K562 (cell line): ENCODE measurements around the gene FCGBP. TPM values are rescaled to one million over a fixed set of nuclear protein-coding genes. Genes with fewer than 3 reads are reported as not detected.
A peak's percentile ranks its signal among the peaks of the same experiment; 100 is the strongest.
"Not testable (repeated sequence)": the region's sequence is repeated elsewhere in the genome, so short reads cannot be mapped to it uniquely, and the experiment has no call there.

ENCODE experiments used
- ATAC-seq: fragments of 200-7000 bp; cut with Tn5 transposase; 3 replicates; pipeline ENCODE4 v1.9.1; 2020; ENCODE audit warnings: moderate library complexity
- BruUV-seq: library from RNA; stranded (reverse); fragments of 400-500 nt; replicated peaks from 2 replicates; lab custom pipeline; 2021; lab: Mats Ljungman, UMichigan
- CTCF ChIA-PET: fragments of 300-600 bp; formaldehyde crosslinking; extraction: SDS; loops from one replicate; lab custom pipeline; 2021; ENCODE audit warnings: low intra/inter-chr PET ratio; lab: Yijun Ruan, JAX
- POLR2A ChIA-PET: fragments of 300-600, 350-650 bp; sonication (Branson Sonifier 250); formaldehyde crosslinking; extraction: SDS; loops from one replicate; lab custom pipeline; 2021; ENCODE audit warnings: antibody characterized with exemption, inconsistent platforms; lab: Yijun Ruan, JAX
- DNase-seq, 4 experiments: peaks; one replicate each; pipeline versions ENCODE4 v3.0.0 to v3.0.0-alpha.2; 2011 to 2018; ENCODE audit warnings: low spot score in 3 of 4, mixed read lengths in 3 of 4; ENCODE audit errors: extremely low read depth in 1 of 4
- FAIRE-seq: peaks from 2 replicates; lab custom pipeline; 2011; peaks lifted over from hg19 to GRCh38; lab: Jason Lieb, UNC
- H2AFZ ChIP-seq: 2 replicates; pipeline ENCODE4 v1.6.0; 2011; ENCODE audit warnings: low read depth, low read length, control low read depth, inconsistent platforms
- H3K27ac ChIP-seq: fragments of 200-600 bp; 3 replicates; pipeline ENCODE4 v1.8.0; 2011; ENCODE audit warnings: low read depth, mild to moderate bottlenecking, control low read depth, inconsistent platforms, low read length, moderate library complexity, mixed read lengths; ENCODE audit errors: extremely low read depth
- H3K27me3 ChIP-seq, 2 experiments: fragments of 300-600 bp in 1 of 2; 2 replicates in 1 of 2; 3 replicates in 1 of 2; pipeline versions ENCODE4 v1.6.0 to v1.8.0; 2011; ENCODE audit warnings: inconsistent platforms in 2 of 2, low read length in 2 of 2, mild to moderate bottlenecking in 1 of 2, mixed read lengths in 1 of 2, moderate library complexity in 1 of 2; ENCODE audit not compliant: control insufficient read depth in 2 of 2, insufficient read depth in 2 of 2
- H3K36me3 ChIP-seq: fragments of 300-600 bp; 3 replicates; pipeline ENCODE4 v1.8.0; 2011; ENCODE audit warnings: mild to moderate bottlenecking, low read length, inconsistent platforms; ENCODE audit not compliant: control insufficient read depth, insufficient read depth
- H3K4me1 ChIP-seq, 2 experiments: fragments of 200-600 bp in 1 of 2; replicated peaks in 1 of 2; 2 replicates in 1 of 2; 3 replicates in 1 of 2; pipeline versions ENCODE4 v1.5.1 to v1.8.0; 2011; ENCODE audit warnings: inconsistent platforms in 2 of 2, low read length in 2 of 2, mild to moderate bottlenecking in 1 of 2, mixed read lengths in 1 of 2, moderate library complexity in 1 of 2; ENCODE audit not compliant: control insufficient read depth in 2 of 2, insufficient read depth in 2 of 2
- H3K4me2 ChIP-seq: 2 replicates; pipeline ENCODE4 v1.6.1; 2011; ENCODE audit warnings: low read length, control low read depth, inconsistent platforms, mixed read lengths; ENCODE audit not compliant: insufficient read depth
- H3K4me3 ChIP-seq: fragments of 200-600 bp; sonication (generic), shearing (Covaris generic); 2 replicates; pipeline ENCODE4 v1.5.1; 2016; ENCODE audit warnings: control low read depth, inconsistent platforms
- H3K79me2 ChIP-seq: fragments of 200-600 bp; 3 replicates; pipeline ENCODE4 v1.8.0; 2011; ENCODE audit warnings: low read length, inconsistent platforms; ENCODE audit not compliant: control insufficient read depth, insufficient read depth
- H3K9ac ChIP-seq, 2 experiments: 2 replicates each; pipeline versions ENCODE4 v1.6.0 to v1.6.1; 2011; ENCODE audit warnings: low read depth in 2 of 2, low read length in 2 of 2, control low read depth in 1 of 2, inconsistent platforms in 1 of 2, mild to moderate bottlenecking in 1 of 2, mixed read lengths in 1 of 2; ENCODE audit not compliant: insufficient read depth in 1 of 2
- H3K9me1 ChIP-seq: one replicate; pipeline ENCODE4 v1.6.0; 2011; ENCODE audit warnings: inconsistent platforms, mild to moderate bottlenecking, low read length, moderate library complexity; ENCODE audit not compliant: control insufficient read depth, insufficient read depth
- H3K9me3 ChIP-seq: replicated peaks from 2 replicates; pipeline ENCODE4 v1.5.1; 2011; ENCODE audit warnings: low read depth, low read length, inconsistent platforms; ENCODE audit not compliant: control insufficient read depth, insufficient read depth
- H4K20me1 ChIP-seq: replicated peaks from 2 replicates; pipeline ENCODE4 v1.6.1; 2011; ENCODE audit warnings: low read length, inconsistent platforms, mixed read lengths; ENCODE audit not compliant: control insufficient read depth, insufficient read depth
- WGBS: fragments of 100-300 bp; shearing (Covaris generic); methylation state at CpG from one replicate; pipeline ENCODE4 v1.1.6; 2016; ENCODE audit warnings: low coverage, mixed read lengths; ENCODE audit not compliant: insufficient coverage; ENCODE audit errors: missing lambda C conversion rate; 5-methylcytosine and 5-hydroxymethylcytosine counted together
- in situ Hi-C: fragments of 300-500 bp; cut with MboI; formaldehyde crosslinking; loops from 4 replicates; pipeline ENCODE4 v1.15.0; 2018; ENCODE audit warnings: inconsistent platforms, mixed read lengths
- intact Hi-C: fragments of 100-400 bp; cut with micrococcal nuclease; formaldehyde crosslinking; loops from 2 replicates; pipeline ENCODE4 v1.14.2; 2022
- polyA plus RNA-seq, 8 experiments: library from polyadenylated mRNA; depleted of rRNA in 4 of 8; stranded (reverse) in 5 of 8; unstranded in 3 of 8; fragments of >200 nt; fragmentation: Nextera tagmentation in 2 of 8; fragmentation: Illumina TruSeq in 1 of 8; extraction: Ambion mirVana in 2 of 8; extraction: Trizol in 1 of 8; gene quantifications; 2 replicates each; pipeline versions ENCODE4 v1.2.1 to v1.2.3, GENCODE V29; 2011 to 2014; ENCODE audit warnings: inconsistent platforms in 1 of 8, missing spikeins in 1 of 8
- total RNA-seq, 7 experiments: library from RNA; depleted of rRNA in 6 of 7; stranded (reverse); fragments of >200 nt in 6 of 7; fragmentation: Illumina TruSeq in 2 of 7; extraction: Trizol in 2 of 7; gene quantifications; 2 replicates each; pipeline versions ENCODE4 v1.2.1 to v1.2.3, GENCODE V29; 2011 to 2021; ENCODE audit warnings: low replicate concordance in 1 of 7

Gene FCGBP
- total and polyA plus RNA-seq, 9 of the 15 experiments (the other 6 are each of a cell fraction or from before 2014, with no cell fraction given), result 0.01 to 1.5 (median 0.13) TPM; not detected in 4

DNA sequence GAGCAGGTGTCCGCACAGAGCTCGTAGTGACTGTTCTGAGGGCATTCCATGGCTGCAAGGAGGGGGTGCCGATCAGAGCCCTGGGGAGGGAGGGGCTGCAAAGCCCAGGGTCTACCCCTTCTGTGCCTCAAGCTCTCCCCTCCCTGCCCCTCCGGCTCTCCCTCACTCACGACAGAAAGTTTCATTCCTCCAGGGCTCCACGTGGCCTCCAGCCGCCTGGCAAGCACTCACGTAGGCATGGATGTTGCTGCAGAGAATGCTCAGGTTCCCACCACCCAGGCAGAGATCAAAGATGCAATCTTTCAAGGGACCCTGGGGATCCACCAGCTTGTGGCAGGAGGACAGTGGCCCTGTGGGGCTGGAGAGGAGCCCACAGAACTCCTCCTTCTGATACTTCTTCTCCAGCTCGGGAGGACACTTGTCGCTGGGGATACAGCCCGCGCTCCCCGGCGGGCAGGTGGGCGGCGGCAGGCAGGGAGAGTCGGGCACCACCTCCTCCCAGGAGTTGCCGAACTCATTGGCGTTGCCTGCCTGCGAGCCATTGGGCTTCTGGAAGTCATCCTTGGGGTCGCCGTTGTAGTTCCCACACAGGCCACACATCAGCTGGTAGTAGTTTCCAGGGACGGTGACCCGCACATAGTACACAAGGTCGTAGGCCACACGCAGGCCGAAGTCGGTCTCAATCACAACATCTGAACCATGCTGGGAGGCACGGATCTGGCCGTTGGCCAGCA is 48.4 kb downstream of the FCGBP start:
- H3K27me3 ChIP-seq, result peaks cover 12 to 20% of the 10 kb centered on the region in 2 experiments
- H3K79me2 ChIP-seq, H3K4me1 ChIP-seq, FAIRE-seq, H3K4me3 ChIP-seq, H3K9me3 ChIP-seq, H2AFZ ChIP-seq, CTCF ChIA-PET, H3K27ac ChIP-seq, in situ Hi-C loops, DNase-seq, POLR2A ChIA-PET, H3K9me1 ChIP-seq, BruUV-seq, H4K20me1 ChIP-seq, intact Hi-C loops, H3K9ac ChIP-seq, H3K36me3 ChIP-seq, H3K4me2 ChIP-seq: not testable (repeated sequence)
- 12% methylated on average over 16 of the region's 30 CpGs for WGBS
- peak; percentile 46 for ATAC-seq

DNA sequence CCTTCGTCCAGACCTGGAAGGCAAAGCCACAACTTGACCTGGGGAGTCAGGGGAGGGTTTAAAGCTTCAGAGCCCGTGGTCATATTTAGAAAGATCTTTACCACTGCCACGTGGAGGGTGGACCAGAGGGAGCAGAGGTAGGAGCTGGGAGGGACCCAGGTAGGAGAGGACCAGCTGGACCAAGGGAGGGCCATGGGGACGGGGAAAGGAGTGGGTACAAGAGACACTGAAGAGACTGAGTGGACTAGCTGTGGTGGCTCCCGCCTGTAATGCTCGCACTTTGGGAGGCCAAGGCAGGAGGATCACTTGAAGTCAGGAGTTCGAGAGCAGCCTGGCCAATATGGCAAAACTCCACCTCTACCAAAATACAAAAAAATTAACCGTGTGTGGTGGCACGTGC is 49.7 kb downstream of the FCGBP start:
- H3K27me3 ChIP-seq, ATAC-seq, H2AFZ ChIP-seq, CTCF ChIA-PET, H3K4me2 ChIP-seq, DNase-seq, POLR2A ChIA-PET, H3K4me3 ChIP-seq, H3K4me1 ChIP-seq, in situ Hi-C loops, H3K9me1 ChIP-seq, BruUV-seq, H3K9ac ChIP-seq, H4K20me1 ChIP-seq, intact Hi-C loops, H3K27ac ChIP-seq, H3K79me2 ChIP-seq, H3K36me3 ChIP-seq, H3K9me3 ChIP-seq, FAIRE-seq: not testable (repeated sequence)
- WGBS, result 20% methylated on average over 2 of the region's 9 CpGs

Other genes starting within 250 kb of the FCGBP start
Only the 7 nearest of the 9 such genes appear.
- not detected in 2 replicates for gene LEUTX, start 155.8 kb downstream of the FCGBP start, total RNA-seq (2014; rRNA removed)
- gene LEUTX, start 155.8 kb downstream of the FCGBP start, total RNA-seq (2014; rRNA removed; fragmentation: Illumina TruSeq; extraction: Trizol), result not detected in 2 replicates
- gene LEUTX, start 155.8 kb downstream of the FCGBP start, total RNA-seq (2015; rRNA removed; fragmentation: Illumina TruSeq; extraction: Trizol), result not detected in 2 replicates
- gene LEUTX, start 155.8 kb downstream of the FCGBP start, total RNA-seq (2021), result not detected in 2 replicates
- not detected in 2 replicates for gene LEUTX, start 155.8 kb downstream of the FCGBP start, polyA plus RNA-seq (2011; rRNA removed)
- not detected in 2 replicates for gene LEUTX, start 155.8 kb downstream of the FCGBP start, polyA plus RNA-seq (2014; fragmentation: Illumina TruSeq; extraction: Trizol)
- not detected for gene LEUTX, start 155.8 kb downstream of the FCGBP start, polyA plus RNA-seq (2014; fragmentation: Nextera tagmentation; extraction: Ambion mirVana)
- gene LEUTX, start 155.8 kb downstream of the FCGBP start, polyA plus RNA-seq (2014; rRNA removed), result not detected in 2 replicates
- gene DYRK1B, start 100.5 kb downstream of the FCGBP start, total RNA-seq (2014; rRNA removed), result 2.5 and 3.0 TPM in 2 replicates
- gene DYRK1B, start 100.5 kb downstream of the FCGBP start, total RNA-seq (2014; rRNA removed; fragmentation: Illumina TruSeq; extraction: Trizol), result 0.35 and 0.91 TPM in 2 replicates
- 1.1 and 1.3 TPM in 2 replicates for gene DYRK1B, start 100.5 kb downstream of the FCGBP start, total RNA-seq (2015; rRNA removed; fragmentation: Illumina TruSeq; extraction: Trizol)
- gene DYRK1B, start 100.5 kb downstream of the FCGBP start, total RNA-seq (2021), result 5.0 and 5.2 TPM in 2 replicates
- 1.3 and 3.0 TPM in 2 replicates for gene DYRK1B, start 100.5 kb downstream of the FCGBP start, polyA plus RNA-seq (2011; rRNA removed)
- gene DYRK1B, start 100.5 kb downstream of the FCGBP start, polyA plus RNA-seq (2014; fragmentation: Illumina TruSeq; extraction: Trizol), result 1.5 and 2.6 TPM in 2 replicates
- gene DYRK1B, start 100.5 kb downstream of the FCGBP start, polyA plus RNA-seq (2014; fragmentation: Nextera tagmentation; extraction: Ambion mirVana), result not detected
- 1.4 and 2.0 TPM in 2 replicates for gene DYRK1B, start 100.5 kb downstream of the FCGBP start, polyA plus RNA-seq (2014; rRNA removed)
- 448 and 524 TPM in 2 replicates for gene FBL, start 88.3 kb downstream of the FCGBP start, total RNA-seq (2014; rRNA removed)
- 676 and 696 TPM in 2 replicates for gene FBL, start 88.3 kb downstream of the FCGBP start, total RNA-seq (2014; rRNA removed; fragmentation: Illumina TruSeq; extraction: Trizol)
- 565 and 575 TPM in 2 replicates for gene FBL, start 88.3 kb downstream of the FCGBP start, total RNA-seq (2015; rRNA removed; fragmentation: Illumina TruSeq; extraction: Trizol)
- gene FBL, start 88.3 kb downstream of the FCGBP start, total RNA-seq (2021), result 761 and 811 TPM in 2 replicates
- 843 and 1,244 TPM in 2 replicates for gene FBL, start 88.3 kb downstream of the FCGBP start, polyA plus RNA-seq (2011; rRNA removed)
- gene FBL, start 88.3 kb downstream of the FCGBP start, polyA plus RNA-seq (2014; fragmentation: Illumina TruSeq; extraction: Trizol), result 1,561 and 1,696 TPM in 2 replicates
- gene FBL, start 88.3 kb downstream of the FCGBP start, polyA plus RNA-seq (2014; fragmentation: Nextera tagmentation; extraction: Ambion mirVana), result 100 to 1,000 TPM; 201 to 235 TPM
- gene FBL, start 88.3 kb downstream of the FCGBP start, polyA plus RNA-seq (2014; rRNA removed), result 672 and 721 TPM in 2 replicates
- 142 and 187 TPM in 2 replicates for gene PSMC4, start 36.5 kb upstream of the FCGBP start, total RNA-seq (2014; rRNA removed)
- gene PSMC4, start 36.5 kb upstream of the FCGBP start, total RNA-seq (2014; rRNA removed; fragmentation: Illumina TruSeq; extraction: Trizol), result 104 and 115 TPM in 2 replicates
- 139 and 143 TPM in 2 replicates for gene PSMC4, start 36.5 kb upstream of the FCGBP start, total RNA-seq (2015; rRNA removed; fragmentation: Illumina TruSeq; extraction: Trizol)
- 146 and 150 TPM in 2 replicates for gene PSMC4, start 36.5 kb upstream of the FCGBP start, total RNA-seq (2021)
- 45.9 and 69.6 TPM in 2 replicates for gene PSMC4, start 36.5 kb upstream of the FCGBP start, polyA plus RNA-seq (2011; rRNA removed)
- 171 and 192 TPM in 2 replicates for gene PSMC4, start 36.5 kb upstream of the FCGBP start, polyA plus RNA-seq (2014; fragmentation: Illumina TruSeq; extraction: Trizol)
- 100 to 1,000 TPM; 380 to 475 TPM for gene PSMC4, start 36.5 kb upstream of the FCGBP start, polyA plus RNA-seq (2014; fragmentation: Nextera tagmentation; extraction: Ambion mirVana)
- gene PSMC4, start 36.5 kb upstream of the FCGBP start, polyA plus RNA-seq (2014; rRNA removed), result 97.0 and 102 TPM in 2 replicates
- gene ZNF546, start 62.4 kb upstream of the FCGBP start, total RNA-seq (2014; rRNA removed), result 1.1 and 2.2 TPM in 2 replicates
- 5.1 and 5.3 TPM in 2 replicates for gene ZNF546, start 62.4 kb upstream of the FCGBP start, total RNA-seq (2014; rRNA removed; fragmentation: Illumina TruSeq; extraction: Trizol)
- gene ZNF546, start 62.4 kb upstream of the FCGBP start, total RNA-seq (2015; rRNA removed; fragmentation: Illumina TruSeq; extraction: Trizol), result 3.0 and 4.3 TPM in 2 replicates
- 3.5 and 3.6 TPM in 2 replicates for gene ZNF546, start 62.4 kb upstream of the FCGBP start, total RNA-seq (2021)
- gene ZNF546, start 62.4 kb upstream of the FCGBP start, polyA plus RNA-seq (2011; rRNA removed), result 2.7 and 3.0 TPM in 2 replicates
- gene ZNF546, start 62.4 kb upstream of the FCGBP start, polyA plus RNA-seq (2014; fragmentation: Illumina TruSeq; extraction: Trizol), result 1.4 and 2.2 TPM in 2 replicates
- gene ZNF546, start 62.4 kb upstream of the FCGBP start, polyA plus RNA-seq (2014; fragmentation: Nextera tagmentation; extraction: Ambion mirVana), result 1 to 10 TPM; 1.7 to 2.2 TPM
- 0.73 and 2.4 TPM in 2 replicates for gene ZNF546, start 62.4 kb upstream of the FCGBP start, polyA plus RNA-seq (2014; rRNA removed)
- 3.9 and 8.8 TPM in 2 replicates for gene ZNF780B, start 121.6 kb upstream of the FCGBP start, total RNA-seq (2014; rRNA removed)
- gene ZNF780B, start 121.6 kb upstream of the FCGBP start, total RNA-seq (2014; rRNA removed; fragmentation: Illumina TruSeq; extraction: Trizol), result 18.4 and 19.4 TPM in 2 replicates
- 7.8 and 9.7 TPM in 2 replicates for gene ZNF780B, start 121.6 kb upstream of the FCGBP start, total RNA-seq (2015; rRNA removed; fragmentation: Illumina TruSeq; extraction: Trizol)
- 10.9 and 11.2 TPM in 2 replicates for gene ZNF780B, start 121.6 kb upstream of the FCGBP start, total RNA-seq (2021)
- gene ZNF780B, start 121.6 kb upstream of the FCGBP start, polyA plus RNA-seq (2011; rRNA removed), result 4.4 and 6.0 TPM in 2 replicates
- 10.5 and 10.9 TPM in 2 replicates for gene ZNF780B, start 121.6 kb upstream of the FCGBP start, polyA plus RNA-seq (2014; fragmentation: Illumina TruSeq; extraction: Trizol)
- gene ZNF780B, start 121.6 kb upstream of the FCGBP start, polyA plus RNA-seq (2014; fragmentation: Nextera tagmentation; extraction: Ambion mirVana), result 1 to 10 TPM; 3.9 to 4.0 TPM
- gene ZNF780B, start 121.6 kb upstream of the FCGBP start, polyA plus RNA-seq (2014; rRNA removed), result 6.5 and 9.5 TPM in 2 replicates
- gene ZNF780A, start 156.3 kb upstream of the FCGBP start, total RNA-seq (2014; rRNA removed), result 11.7 and 23.1 TPM in 2 replicates
- 32.5 and 49.4 TPM in 2 replicates for gene ZNF780A, start 156.3 kb upstream of the FCGBP start, total RNA-seq (2014; rRNA removed; fragmentation: Illumina TruSeq; extraction: Trizol)
- 18.1 and 19.8 TPM in 2 replicates for gene ZNF780A, start 156.3 kb upstream of the FCGBP start, total RNA-seq (2015; rRNA removed; fragmentation: Illumina TruSeq; extraction: Trizol)
- gene ZNF780A, start 156.3 kb upstream of the FCGBP start, total RNA-seq (2021), result 19.8 and 21.3 TPM in 2 replicates
- 16.5 and 25.5 TPM in 2 replicates for gene ZNF780A, start 156.3 kb upstream of the FCGBP start, polyA plus RNA-seq (2011; rRNA removed)
- gene ZNF780A, start 156.3 kb upstream of the FCGBP start, polyA plus RNA-seq (2014; fragmentation: Illumina TruSeq; extraction: Trizol), result 25.8 and 30.5 TPM in 2 replicates
- 10 to 100 TPM; 35.5 to 36.1 TPM for gene ZNF780A, start 156.3 kb upstream of the FCGBP start, polyA plus RNA-seq (2014; fragmentation: Nextera tagmentation; extraction: Ambion mirVana)
- 26.0 and 32.6 TPM in 2 replicates for gene ZNF780A, start 156.3 kb upstream of the FCGBP start, polyA plus RNA-seq (2014; rRNA removed)